SW 1271 (cell line): ENCODE results near the gene EIF4E.
"Not testable (repeated sequence)": the region's sequence is repeated elsewhere in the genome, so short reads cannot be mapped to it uniquely, and the experiment has no call there.

Experiments used
- DNase-seq, 2 experiments: peaks; one replicate each; lab custom pipeline; 2025; lab: John Stamatoyannopoulos, UW

The EIF4E gene

DNA sequence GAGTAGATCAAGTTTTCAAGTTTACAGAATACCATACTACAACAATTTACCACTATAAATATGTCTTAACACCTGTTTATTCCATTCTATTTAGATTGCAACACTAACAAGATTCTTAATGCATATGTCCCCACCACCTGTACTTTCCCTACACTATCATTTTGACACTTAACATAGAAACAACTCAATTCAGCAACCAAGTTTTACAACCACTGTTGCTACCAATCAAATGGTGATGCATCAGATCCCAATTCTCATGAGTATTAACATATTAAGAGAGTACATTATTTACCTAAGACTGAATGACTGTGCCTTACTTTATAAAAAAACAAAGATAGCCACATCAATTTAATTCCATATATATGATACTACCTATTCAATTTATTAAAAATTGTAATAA lies 49.4 kb downstream of the EIF4E start:
- DNase-seq = no peak

GRCh38 chr4:98873059-98873458 lies 55.9 kb downstream of the EIF4E start:
- DNase-seq = no peak

DNA sequence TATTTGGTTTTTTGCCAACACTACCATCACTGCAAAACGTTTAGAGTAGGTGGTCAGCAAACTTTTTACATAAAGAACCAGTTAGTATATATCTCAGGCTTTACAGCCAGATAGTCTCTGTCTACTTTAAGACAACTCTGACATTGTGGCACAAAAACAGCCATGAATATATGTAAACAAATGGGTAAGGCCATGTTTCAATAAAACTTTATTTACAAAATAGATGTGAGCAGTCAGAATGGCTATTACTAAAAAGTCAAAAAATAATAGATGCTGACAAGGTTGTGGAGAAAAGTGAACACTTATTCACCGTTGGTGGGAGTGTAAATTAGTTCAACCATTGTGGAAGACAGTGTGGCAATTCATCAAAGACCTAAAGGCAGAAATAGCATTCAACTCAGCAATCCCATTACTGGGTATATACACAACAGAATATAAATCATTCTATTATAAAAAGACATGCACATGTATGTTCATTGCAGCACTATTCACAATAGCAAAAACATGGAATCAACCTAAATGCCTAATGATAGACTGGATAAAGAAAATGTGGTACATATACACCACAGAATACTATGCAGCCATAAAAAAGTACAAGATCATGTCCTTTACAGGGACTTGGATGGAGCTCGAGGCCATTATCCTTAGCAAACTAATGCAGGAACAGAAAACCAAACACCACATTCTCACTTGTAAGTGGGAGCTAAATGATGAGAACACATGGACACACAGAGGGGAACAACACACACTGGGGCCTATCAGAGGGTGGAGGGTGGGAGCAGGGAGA lies 56.6 kb downstream of the EIF4E start:
- DNase-seq = not testable (repeated sequence)

DNA sequence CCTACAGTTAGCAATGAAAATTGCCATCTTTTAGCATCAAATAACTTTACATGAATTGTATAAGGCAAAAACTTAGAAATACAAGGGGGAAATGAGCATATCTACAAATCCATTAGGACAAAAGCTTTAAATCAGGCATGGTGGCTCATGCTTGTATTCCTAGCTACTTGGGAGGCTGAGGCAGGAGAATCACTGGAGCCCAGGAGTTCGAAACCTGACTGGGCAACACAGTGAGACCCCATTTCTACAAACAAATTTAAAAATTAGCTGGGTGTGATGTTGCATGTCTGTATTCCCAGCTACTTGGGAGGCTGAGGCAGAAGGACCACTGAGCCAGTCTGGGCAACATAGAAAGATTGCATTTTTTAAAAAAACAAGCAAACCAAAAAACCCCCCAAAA lies 61.3 kb downstream of the EIF4E start:
- no peak for DNase-seq

GRCh38 chr4:98865059-98865458 lies 63.9 kb downstream of the EIF4E start:
- no peak for DNase-seq

DNA sequence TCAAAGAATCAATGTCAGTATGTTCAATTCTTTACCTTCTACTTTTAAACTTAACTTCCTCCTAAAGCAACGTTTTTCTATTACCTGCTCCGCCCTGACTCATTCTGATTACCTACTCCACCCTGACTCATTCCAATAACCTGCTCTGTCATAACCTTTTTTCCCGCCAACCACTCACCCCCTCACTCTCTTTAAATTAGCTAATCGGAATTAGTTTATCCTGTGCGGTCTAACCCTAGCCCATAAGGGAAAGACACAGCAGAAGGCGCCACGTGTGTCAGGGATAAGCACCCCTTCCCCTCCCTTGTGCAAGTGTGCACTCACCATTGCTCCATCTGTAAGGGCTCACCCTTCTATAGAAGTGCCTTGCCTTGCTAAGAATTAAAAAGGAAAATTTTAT lies 64.4 kb downstream of the EIF4E start:
- no peak for DNase-seq

- DNase-seq = no peak
Observed at GRCh38 chr4:98862371-98862770, 66.6 kb downstream of the EIF4E start.

- no peak for DNase-seq
Observed at GRCh38 chr4:98861100-98861884, 67.6 kb downstream of the EIF4E start.

- no peak for DNase-seq
Observed at GRCh38 chr4:98851806-98852205, 77.1 kb downstream of the EIF4E start.

DNA sequence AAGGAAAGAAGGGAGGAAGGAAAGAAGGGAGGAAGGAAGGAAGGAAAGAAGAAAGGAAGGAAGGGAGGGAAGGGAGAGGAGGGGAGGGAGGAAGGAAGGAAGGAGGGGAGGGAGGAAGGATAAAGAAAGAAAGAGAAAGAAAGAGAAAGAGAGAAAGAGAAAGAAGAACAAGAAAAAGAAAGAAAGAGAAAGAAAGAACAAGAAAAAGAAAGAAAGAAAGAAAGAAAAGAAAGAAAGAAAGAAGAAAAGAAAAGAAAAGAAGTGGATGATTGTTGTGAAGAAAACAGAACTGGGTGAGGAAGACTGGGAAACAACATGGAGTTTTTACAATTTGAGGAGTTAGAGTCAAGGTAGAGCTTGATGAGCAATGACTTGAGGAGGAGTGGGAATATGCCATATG lies 78.0 kb downstream of the EIF4E start:
- DNase-seq = no peak

GRCh38 chr4:98848448-98848847 lies 80.5 kb downstream of the EIF4E start:
- no peak for DNase-seq

DNA sequence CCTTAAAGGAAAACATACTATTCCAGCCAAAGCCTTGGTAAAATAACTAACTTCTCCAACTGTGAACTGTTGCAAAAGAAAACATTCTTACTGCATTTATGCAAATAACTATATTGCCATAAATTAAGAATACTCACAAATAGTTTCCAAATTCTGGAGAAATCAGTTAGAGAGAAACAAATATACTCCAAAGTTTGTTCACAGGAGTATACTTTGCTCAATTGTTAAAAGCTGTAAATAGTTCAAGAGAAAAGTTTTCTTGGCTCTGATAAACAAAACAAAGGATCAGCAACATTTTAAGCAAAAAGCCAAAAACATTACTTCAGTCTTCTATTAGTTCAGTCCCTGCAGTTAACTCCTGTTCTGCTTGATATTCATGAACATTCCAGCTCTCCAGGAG lies 83.0 kb downstream of the EIF4E start:
- no peak for DNase-seq

DNA sequence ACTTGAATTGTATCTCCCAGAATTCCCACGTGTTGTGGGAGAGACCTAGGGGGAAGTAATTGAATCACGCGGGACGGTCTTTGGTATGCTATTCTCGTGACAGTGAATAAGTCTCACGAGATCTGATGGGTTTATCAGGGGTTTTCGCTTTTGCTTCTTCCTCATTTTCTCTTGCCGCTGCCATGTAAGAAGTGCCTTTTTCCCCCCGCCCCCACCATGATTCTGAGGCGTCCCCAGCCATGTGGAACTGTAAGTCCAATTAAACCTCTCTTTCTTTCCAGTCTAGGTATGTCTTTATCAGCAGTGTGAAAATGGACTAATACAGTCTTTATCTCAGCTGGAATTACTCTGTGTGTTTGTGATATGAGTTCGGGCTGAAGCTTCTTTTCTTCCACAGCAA lies 86.0 kb downstream of the EIF4E start:
- not testable (repeated sequence) for DNase-seq

- no peak for DNase-seq
Observed at GRCh38 chr4:98838977-98839618, 89.8 kb downstream of the EIF4E start.

- no peak for DNase-seq
Observed at GRCh38 chr4:98838531-98838930, 90.4 kb downstream of the EIF4E start.

- DNase-seq = no peak
Observed at GRCh38 chr4:98833384-98833783, 95.5 kb downstream of the EIF4E start.

DNA sequence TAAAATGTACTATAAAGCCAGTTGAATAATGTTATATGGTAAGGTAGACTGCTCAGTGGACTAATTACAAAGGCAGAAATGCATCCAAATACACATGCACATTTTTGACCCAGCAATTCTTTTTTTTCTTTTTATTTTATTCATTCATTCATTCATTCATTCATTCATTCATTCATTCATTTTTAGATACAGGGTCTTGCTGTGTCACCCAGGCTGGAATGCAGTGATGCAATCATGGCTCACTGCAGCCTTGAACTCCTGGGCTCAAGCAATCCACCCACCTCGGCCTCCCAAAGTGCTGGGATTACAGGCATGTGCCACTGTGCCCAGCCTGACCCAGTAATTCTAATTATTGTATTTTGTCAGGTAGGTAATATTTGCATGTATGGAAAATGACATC lies 97.9 kb downstream of the EIF4E start:
- DNase-seq = not testable (repeated sequence)
